Prostate gland (tissue), 2 donors: Measurements from ENCODE around the gene AARSD1. TPM values are rescaled to one million over a fixed set of nuclear protein-coding genes. Genes with fewer than 3 reads are reported as not detected.

Experiments
- DNase-seq: peaks from one replicate; pipeline ENCODE4 v3.0.0-alpha.2; 2019; ENCODE audit warnings: low spot score
- H3K27ac ChIP-seq, 2 donors: fragments of 200-600 bp; sonication (generic); 2 replicates each; pipeline ENCODE4 v1.5.1; 2017 to 2019
- H3K27me3 ChIP-seq: fragments of 200-600 bp; sonication (generic); replicated peaks from 2 replicates; pipeline ENCODE4 v1.5.1; 2019; ENCODE audit not compliant: insufficient read depth
- H3K36me3 ChIP-seq, 2 donors: fragments of 200-600 bp; sonication (generic); 1 replicate in 1 of 2; 2 replicates in 1 of 2; pipeline versions ENCODE4 v1.5.1 to v1.8.1; 2017 to 2019
- H3K4me1 ChIP-seq: fragments of 200-600 bp; sonication (generic); replicated peaks from 2 replicates; pipeline ENCODE4 v1.5.1; 2019
- H3K4me3 ChIP-seq, 2 donors: fragments of 200-600 bp; sonication (generic); 2 replicates each; pipeline ENCODE4 v1.5.1; 2017 to 2019
- H3K9me3 ChIP-seq: fragments of 200-600 bp; sonication (generic); 2 replicates; pipeline ENCODE4 v1.5.1; 2017
- CTCF ChIP-seq, 4 experiments: fragments of 200-600 bp in 2 of 4; fragments of 450-650 bp in 2 of 4; sonication (generic) in 2 of 4; IDR thresholded peaks; 1 replicate in 3 of 4; 2 replicates in 1 of 4; pipeline ENCODE4 v1.5.1; 2016 to 2019; ENCODE audit warnings: antibody characterized with exemption in 4 of 4, mild to moderate bottlenecking in 2 of 4, moderate library complexity in 2 of 4
- POLR2A ChIP-seq: fragments of 450-650 bp; IDR thresholded peaks from one replicate; pipeline ENCODE4 v1.6.1; 2016; ENCODE audit warnings: antibody characterized with exemption, mild to moderate bottlenecking
- POLR2AphosphoS5 ChIP-seq: sonication (generic); formaldehyde crosslinking; IDR thresholded peaks from one replicate; pipeline ENCODE4 v1.6.1; 2017; ENCODE audit warnings: antibody characterized with exemption
- WGBS: methylation state at CpG from one replicate; pipeline ENCODE4 v1.1.5; 2018; 5-methylcytosine and 5-hydroxymethylcytosine counted together
- intact Hi-C: fragments of 100-400 bp; cut with DNase I; formaldehyde crosslinking; loops from one replicate; pipeline ENCODE4 v1.14.2; 2022
- total RNA-seq, 2 donors: library from RNA; depleted of rRNA; stranded (reverse); fragments of >200 nt; gene quantifications; one replicate each; pipeline ENCODE4 v1.1.0, GENCODE V29; 2016

AARSD1 gene
- total RNA-seq, 2 donors from 2014 or later, result 34.2 to 48.4 TPM

GRCh38 chr17:42946812-42947211 lies 17.4 kb downstream of the AARSD1 start:
- H3K4me1 ChIP-seq, result peaks cover 13% of the 10 kb centered on the region
- peak overlapping the region; percentile 50 to 63 for H3K27ac ChIP-seq
- no peaks in the 10 kb centered on the region for H3K27me3 ChIP-seq
- H3K4me3 ChIP-seq, result no peak overlapping the region
- no peak for TF ChIP-seq POLR2A
- peak; percentile 40 for TF ChIP-seq POLR2AphosphoS5
- H3K9me3 ChIP-seq, result no peaks in the 10 kb centered on the region
- H3K36me3 ChIP-seq, result no peaks in the 10 kb centered on the region
- DNase-seq, result no peak
- WGBS, result 45% methylated on average over 1 of the region's 1 CpG
- intact Hi-C loops, result no loop called here

- intact Hi-C loops, result no loop called here
- no peaks in the 10 kb centered on the region for H3K27me3 ChIP-seq
- peaks cover 13% of the 10 kb centered on the region for H3K4me1 ChIP-seq
- no peak overlapping the region for H3K4me3 ChIP-seq
- DNase-seq, result no peak
- no peaks in the 10 kb centered on the region for H3K9me3 ChIP-seq
- H3K27ac ChIP-seq, result no peak overlapping the region
- H3K36me3 ChIP-seq, result no peaks in the 10 kb centered on the region
- no peak for TF ChIP-seq POLR2A
- TF ChIP-seq CTCF (IDR thresholded peaks at IDR 0.05), result no peak
- TF ChIP-seq POLR2AphosphoS5, result no peak
- WGBS, result 34% methylated on average over 3 of the region's 3 CpGs
Measured at GRCh38 chr17:42944211-42944610, 20.0 kb downstream of the AARSD1 start.

- WGBS, result 38% methylated on average over 9 of the region's 9 CpGs
- DNase-seq, result no peak
Measured at GRCh38 chr17:42937712-42938596, 26.3 kb downstream of the AARSD1 start.

GRCh38 chr17:42929497-42929844 lies 34.8 kb downstream of the AARSD1 start:
- no peak for TF ChIP-seq POLR2A
- peak in 1 of 4 experiments; percentile 4 for TF ChIP-seq CTCF (IDR thresholded peaks at IDR 0.05)
- TF ChIP-seq POLR2AphosphoS5, result no peak
- Histone ChIP-seq H3K4me1 (no peaks in the 10 kb centered on the region), H3K4me3 (no peak overlapping the region), H3K27me3 (no peaks in the 10 kb centered on the region), H3K9me3 (no peaks in the 10 kb centered on the region), H3K36me3 (no peaks in the 10 kb centered on the region), H3K27ac (no peak overlapping the region)
- WGBS, result 87% methylated on average over 1 of the region's 1 CpG
- DNase-seq, result no peak
- intact Hi-C loops, result no loop called here

More at GRCh38 chr17:42937712-42938596, 26.3 kb downstream of the AARSD1 start:
- TF ChIP-seq POLR2A, result no peak
- TF ChIP-seq POLR2AphosphoS5, result no peak
- peak in 3 of 4 experiments; percentile 54 to 71 (median 68) for TF ChIP-seq CTCF (IDR thresholded peaks at IDR 0.05)
- Histone ChIP-seq H3K36me3 (no peaks in the 10 kb centered on the region), H3K4me3 (no peak overlapping the region), H3K4me1 (no peaks in the 10 kb centered on the region), H3K27me3 (no peaks in the 10 kb centered on the region), H3K9me3 (no peaks in the 10 kb centered on the region), H3K27ac (no peak overlapping the region)
- intact Hi-C loops, result loop anchor here (2.0 kb wide), 1 partner anchor 95 kb away; no protein-coding TSS in a partner anchor

GRCh38 chr17:42928714-42929496 lies 35.3 kb downstream of the AARSD1 start:
- intact Hi-C loops, result no loop called here
- H3K4me3 ChIP-seq, result no peak overlapping the region
- no peak for TF ChIP-seq POLR2A
- TF ChIP-seq POLR2AphosphoS5, result peak; percentile 78
- TF ChIP-seq CTCF (IDR thresholded peaks at IDR 0.05), result peak in 3 of 4 experiments; percentile 60 to 77 (median 64)
- 44% methylated on average over 9 of the region's 9 CpGs for WGBS
- peak overlapping the region; percentile 26 to 61 for H3K27ac ChIP-seq
- H3K27me3 ChIP-seq, result no peaks in the 10 kb centered on the region
- peak; percentile 15 for DNase-seq
- H3K4me1 ChIP-seq, result no peaks in the 10 kb centered on the region
- H3K9me3 ChIP-seq, result no peaks in the 10 kb centered on the region
- no peaks in the 10 kb centered on the region for H3K36me3 ChIP-seq
